Activated effector memory CD4-positive, alpha-beta T cell treated with Interleukin-2 at 50 U/mL for 16 hours (primary cell): ENCODE data around the gene FGF18.

Experiments used
- DNase-seq: peaks from one replicate; pipeline ENCODE4 v3.0.0-alpha.2; 2020

Gene FGF18

DNA sequence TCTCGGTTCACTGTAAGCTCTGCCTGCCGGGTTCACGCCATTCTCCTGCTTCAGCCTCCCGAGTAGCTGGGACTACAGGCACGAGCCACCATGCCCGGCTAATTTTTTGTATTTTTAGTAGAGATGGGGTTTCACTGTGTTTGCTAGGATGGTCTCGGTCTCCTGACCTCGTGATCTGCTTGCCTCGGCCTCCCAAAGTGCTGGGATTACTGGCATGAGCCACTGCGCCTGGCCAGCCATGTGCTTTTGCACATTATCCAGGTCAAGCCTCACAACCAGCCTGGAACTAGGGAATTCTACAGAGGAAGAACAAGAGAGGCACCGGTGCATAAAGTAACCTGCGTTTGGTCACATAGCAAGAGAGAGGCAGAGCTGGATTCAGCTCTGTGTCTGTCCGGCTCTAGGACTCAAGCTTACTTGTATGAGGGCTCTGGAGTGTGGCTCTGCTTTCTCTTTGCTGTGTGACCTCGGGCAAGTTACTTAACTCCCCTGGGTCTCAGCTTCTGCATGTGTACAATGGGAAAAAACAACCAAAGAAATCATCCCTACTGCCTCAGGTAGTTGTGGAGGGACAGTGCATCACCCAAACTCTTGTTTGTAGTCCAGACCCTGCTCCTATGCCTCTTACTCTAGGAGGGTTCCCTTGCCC is 6.3 kb downstream of the FGF18 start:
- no peak for DNase-seq

DNA sequence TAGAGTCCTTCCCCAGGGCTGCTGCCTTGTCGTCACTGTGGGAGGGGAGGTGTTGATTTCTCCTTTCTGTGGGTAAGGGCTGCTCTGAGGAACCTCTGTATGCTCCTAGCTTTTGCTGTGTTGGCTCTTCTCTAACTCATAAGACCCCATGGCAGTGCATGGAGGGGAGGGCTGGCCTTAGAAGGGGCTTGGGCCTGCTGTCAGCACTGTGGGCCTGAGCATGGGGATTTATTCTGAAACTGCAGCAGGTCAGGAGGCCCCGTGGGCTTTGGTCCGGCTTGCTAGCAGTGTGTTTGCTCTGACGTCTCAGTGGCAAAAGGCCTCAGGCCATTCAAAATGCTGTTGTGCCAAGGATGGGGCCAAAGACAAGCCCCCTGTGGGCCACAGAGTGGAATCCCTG is 6.8 kb downstream of the FGF18 start:
- no peak for DNase-seq

DNA sequence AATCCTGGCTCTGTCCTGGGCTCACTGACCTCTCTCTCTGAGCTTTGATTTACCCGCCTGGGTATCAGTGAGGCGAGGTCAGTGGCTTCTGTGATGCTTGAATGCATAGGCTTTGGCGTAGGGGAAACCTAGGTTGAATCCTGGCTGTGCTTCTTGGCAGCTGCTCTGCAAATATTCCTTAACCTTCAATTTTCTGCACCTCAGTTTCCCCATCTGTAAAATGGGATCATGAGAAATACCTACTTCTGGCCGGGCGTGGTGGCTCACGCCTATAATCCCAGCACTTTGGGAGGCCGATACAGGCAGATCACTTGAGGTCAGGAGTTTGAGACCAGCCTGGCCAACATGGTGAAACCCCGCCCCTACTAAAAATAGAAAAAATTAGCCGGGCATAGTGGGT is 7.2 kb downstream of the FGF18 start:
- no peak for DNase-seq

DNA sequence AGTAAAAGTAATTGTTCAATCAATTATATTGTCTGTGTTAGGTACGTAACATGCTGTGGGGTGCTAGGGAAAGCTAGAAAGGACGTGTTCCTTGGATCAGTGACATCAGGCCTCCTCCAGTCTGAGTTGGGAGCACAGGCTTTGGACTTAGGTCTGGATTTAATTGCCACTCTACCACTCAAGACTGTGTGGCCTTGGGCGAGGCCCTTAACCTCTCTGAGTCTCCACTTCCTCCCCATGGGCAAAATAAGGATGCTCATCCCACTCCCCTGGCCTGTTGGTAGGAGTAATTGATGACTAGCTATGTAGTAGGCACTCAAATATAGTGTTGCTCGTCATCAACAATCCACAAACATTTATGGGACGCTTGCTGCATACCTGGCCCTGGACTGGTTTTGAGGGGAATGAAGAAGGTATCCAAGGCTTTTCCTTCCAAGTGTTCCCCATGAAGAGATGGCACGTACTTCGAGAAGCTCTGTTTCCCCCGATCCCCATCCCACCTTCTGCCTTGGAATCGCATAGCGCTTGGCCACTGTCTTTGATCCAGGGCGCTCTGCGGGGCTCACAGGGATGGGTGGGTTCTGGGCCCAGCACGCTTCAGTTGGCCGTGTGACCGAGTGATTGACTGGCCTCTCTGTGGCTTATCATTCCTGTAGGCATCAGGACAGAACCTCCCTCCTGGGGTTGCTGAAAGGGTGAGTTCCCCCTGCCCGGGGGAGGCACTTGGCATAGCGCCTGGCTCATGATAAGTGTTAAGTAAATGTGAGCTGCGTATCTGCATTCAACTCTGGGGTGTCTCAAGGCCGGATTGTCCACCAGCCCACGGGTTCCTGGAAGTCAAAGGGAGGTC is 8.1 kb downstream of the FGF18 start:
- no peak for DNase-seq

GRCh38 chr5:171428168-171428696 is 8.8 kb downstream of the FGF18 start:
- DNase-seq, result no peak

- DNase-seq, result no peak
These were observed 9.5 kb downstream of the FGF18 start for GRCh38 chr5:171428809-171429542.

DNA sequence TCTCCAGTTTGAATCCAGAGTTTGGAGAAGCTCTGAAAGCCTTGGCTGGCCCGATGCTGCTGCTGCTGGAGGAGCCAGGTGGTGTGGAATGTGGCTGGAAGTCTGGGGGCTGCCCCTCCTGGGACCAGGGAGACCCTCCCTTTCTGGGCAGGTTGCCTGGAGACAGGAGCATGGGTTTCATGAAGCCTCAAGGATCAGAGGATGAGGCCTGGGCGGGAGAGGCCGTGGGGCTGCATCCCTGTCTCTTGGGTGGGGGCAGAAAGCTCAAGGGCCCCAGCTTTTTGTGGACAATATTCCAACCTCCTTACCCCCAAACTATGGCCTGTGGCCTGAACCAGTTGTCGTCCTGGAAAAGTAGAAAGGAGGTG is 10.1 kb downstream of the FGF18 start:
- no peak for DNase-seq

DNA sequence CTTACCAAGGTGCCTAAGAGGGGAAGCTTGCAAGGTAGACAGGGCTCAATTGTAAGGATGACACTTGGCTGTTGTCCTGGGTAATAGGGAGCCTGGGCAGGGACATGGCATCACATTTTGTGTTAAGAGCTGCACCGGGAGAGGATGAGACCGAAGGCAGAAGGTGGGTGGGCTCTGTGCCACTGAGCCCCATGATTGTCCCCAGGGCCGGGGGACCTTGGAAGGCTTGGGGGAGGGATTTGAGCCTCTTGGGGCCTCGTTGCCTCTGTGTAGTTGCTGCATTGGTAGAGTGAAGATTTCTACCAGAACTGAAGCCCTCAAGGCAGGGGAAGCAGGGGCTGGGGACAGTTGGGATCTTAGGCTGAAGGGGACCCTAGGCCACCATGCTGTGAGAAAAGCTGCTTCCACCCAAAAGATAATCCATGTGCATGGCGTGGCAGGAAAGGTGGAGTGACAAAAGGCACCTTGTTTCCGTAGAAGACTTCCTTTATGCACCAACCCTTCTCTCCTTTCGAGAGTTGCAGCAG is 11.9 kb downstream of the FGF18 start:
- DNase-seq, result no peak

DNA sequence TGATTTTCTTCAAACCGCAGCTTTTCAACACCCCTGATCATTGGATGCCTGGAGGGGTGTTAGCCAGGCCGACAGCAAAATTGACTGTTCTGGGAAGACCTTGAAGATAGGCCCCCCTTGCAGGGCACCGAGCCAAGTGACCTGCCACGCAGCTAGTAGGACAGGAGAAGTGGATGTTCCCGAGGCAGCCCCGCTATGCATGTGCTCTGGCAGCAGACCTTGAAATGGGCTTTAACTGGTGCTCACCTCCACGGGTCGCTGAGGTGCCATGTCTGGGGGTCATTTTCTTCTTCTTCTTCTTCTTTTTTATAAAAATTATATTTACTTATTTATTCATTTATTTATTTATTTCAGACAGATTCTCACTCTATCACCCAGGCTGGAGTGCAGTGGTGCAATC is 12.6 kb downstream of the FGF18 start:
- no peak for DNase-seq

GRCh38 chr5:171432583-171433351 is 13.3 kb downstream of the FGF18 start:
- DNase-seq, result no peak

DNA sequence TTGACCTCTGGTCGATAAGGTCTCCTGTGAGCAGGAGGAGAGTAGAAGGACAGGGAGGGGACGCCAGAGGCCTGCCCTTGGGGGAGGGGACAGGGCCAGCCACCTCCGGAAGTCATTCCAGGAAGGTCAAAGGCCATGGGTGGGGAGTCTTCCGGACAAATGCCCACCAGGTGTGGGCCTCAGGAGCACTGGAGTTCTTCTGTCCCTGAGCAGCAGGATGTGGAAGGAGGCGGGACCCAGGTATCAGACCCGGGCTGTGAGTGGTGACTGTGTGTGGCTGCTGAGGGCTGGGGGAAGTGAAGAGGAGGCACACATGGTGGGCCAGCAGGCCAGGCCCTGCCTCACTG is 13.9 kb downstream of the FGF18 start:
- no peak for DNase-seq

GRCh38 chr5:171433982-171434676 is 14.7 kb downstream of the FGF18 start:
- no peak for DNase-seq

GRCh38 chr5:171434874-171435273 is 15.4 kb downstream of the FGF18 start:
- DNase-seq, result no peak

GRCh38 chr5:171435908-171436307 is 16.5 kb downstream of the FGF18 start:
- no peak for DNase-seq

DNA sequence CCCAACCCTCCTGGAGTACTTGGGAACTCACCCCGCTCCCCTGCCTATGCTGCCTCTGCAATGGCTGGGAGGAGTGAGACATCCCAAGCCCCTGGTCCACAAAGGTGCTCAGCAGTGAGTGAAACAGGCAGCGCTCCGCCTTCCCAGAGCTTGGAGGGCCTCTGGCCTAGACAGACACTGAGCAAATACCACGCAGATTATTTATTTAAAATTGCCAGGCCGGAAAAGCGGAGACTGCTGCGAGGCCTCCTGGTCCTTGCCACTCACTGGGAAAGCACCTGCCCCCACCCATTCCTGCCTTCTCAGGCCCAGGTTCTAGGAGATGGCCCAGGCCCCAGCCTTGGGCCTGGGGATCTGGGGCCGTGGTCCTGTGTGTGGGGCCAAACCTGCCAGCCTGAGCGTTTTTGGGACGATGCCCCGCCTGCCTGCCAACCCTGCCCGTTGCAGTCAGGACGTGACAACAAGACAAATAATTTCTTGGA is 17.4 kb downstream of the FGF18 start:
- no peak for DNase-seq

DNA sequence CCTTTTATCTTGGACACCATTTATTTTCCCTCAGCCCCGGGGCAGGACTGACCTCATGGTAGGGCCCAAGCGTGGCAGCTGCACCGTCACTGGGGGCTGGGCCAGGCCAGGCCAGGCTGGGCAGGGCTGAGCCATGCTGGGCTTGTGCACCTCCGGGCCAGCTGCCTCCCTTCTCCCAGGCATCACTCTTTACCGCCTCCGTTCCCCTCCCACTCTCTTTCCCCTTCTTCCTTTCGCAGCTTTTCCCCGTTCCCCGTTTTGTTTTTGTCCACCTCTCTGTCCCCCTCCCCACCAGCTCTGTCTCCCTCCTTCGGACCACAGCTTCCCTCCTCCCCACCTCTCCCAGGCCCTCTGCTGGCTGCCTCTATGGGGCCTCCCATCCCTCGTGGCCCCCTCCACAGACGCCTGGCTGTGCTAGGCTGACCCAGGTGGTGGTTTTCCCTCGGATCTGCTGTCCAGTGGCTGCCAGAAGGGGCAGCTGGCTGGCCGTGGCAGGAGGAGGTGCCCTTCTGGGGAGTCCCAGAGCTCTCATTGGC is 17.9 kb downstream of the FGF18 start:
- no peak for DNase-seq

DNA sequence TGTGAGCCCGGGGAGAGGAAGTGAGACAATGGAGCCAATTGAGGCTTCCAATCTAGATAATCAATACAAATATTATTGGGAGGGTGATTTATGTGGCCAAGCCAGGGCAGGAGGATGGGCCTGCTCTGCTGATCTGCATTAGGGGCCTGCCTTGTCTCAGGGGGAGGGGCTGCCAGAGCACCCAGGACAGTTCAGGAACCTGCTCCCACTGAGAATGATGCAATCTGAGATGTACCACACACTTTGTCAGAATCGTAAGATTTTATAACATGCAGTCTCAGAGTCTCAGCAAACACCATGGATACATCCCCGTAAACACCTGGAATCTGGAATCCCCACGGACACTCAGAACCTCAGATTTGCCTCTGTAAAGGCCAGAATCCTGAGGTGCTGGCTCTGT is 19.3 kb downstream of the FGF18 start:
- DNase-seq, result no peak

GRCh38 chr5:171441246-171441791 is 21.9 kb downstream of the FGF18 start:
- DNase-seq, result no peak

DNA sequence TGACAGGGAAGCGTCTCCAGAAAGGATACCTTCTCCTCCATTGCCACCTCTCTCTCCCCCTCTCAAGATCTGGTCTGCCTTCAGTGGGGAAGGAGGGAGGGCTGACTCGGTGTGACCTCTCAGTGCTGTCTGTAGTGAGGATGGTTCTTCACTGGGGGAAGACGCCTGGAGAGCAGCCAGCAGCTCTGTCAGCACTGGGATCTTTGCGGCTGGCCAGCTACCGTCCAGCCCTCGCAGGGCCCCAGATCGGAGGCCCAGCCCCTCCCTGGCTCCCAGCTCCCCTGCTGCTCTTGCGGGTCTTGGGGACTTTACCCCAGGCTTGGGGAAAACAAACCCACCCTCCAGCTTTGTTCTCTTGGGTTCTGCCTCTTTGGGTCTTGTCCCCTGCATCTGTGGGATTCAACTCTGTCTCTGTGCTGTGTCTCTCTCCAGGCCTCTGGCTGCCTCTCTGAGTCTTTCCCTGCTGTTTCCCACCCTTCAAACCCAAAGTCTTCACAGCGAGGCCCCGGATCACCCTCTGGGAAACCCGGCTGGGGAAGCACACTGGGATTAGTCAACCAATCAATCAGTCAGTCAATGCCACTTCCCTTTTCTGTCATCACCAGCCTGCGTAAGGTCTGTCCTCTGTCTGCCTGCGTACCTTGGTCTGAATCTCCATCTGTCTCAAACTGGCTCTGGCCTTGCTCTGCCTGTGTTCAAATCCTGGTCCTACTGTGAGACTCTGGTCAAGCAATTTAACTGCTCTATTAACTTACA is 23.0 kb downstream of the FGF18 start:
- DNase-seq, result no peak

GRCh38 chr5:171444582-171444981 is 25.1 kb downstream of the FGF18 start:
- DNase-seq, result no peak
